SU-DHL-6 (cell line): ENCODE data around the gene ZNF74.

Source experiments
- H2AFZ ChIP-seq: fragments of 200-600 bp; sonication (generic); 2 replicates; pipeline ENCODE4 v1.6.1; 2014; ENCODE audit warnings: low read depth, mild to moderate bottlenecking, moderate library complexity, mixed read lengths, antibody characterized with exemption, low read length; ENCODE audit not compliant: severe bottlenecking
- H3F3A ChIP-seq: fragments of 200-600 bp; shearing (Covaris generic); 2 replicates; pipeline ENCODE4 v1.6.0; 2016; ENCODE audit warnings: antibody characterized with exemption, mild to moderate bottlenecking; ENCODE audit not compliant: insufficient read depth
- H3K27ac ChIP-seq: fragments of 200-600 bp; sonication (generic); 2 replicates; pipeline ENCODE4 v1.5.1; 2016; ENCODE audit warnings: low read depth, mild to moderate bottlenecking, low read length, moderate library complexity, mixed read lengths
- H3K27me3 ChIP-seq: fragments of 200-600 bp; sonication (generic), shearing (Covaris generic); 2 replicates; pipeline ENCODE4 v1.6.0; 2014; ENCODE audit warnings: mild to moderate bottlenecking, low read length
- H3K36me3 ChIP-seq: fragments of 200-600 bp; sonication (generic); 2 replicates; pipeline ENCODE4 v1.6.1; 2014; ENCODE audit warnings: mild to moderate bottlenecking, low read length, mixed read lengths
- H3K4me2 ChIP-seq: fragments of 300-600, 200-600 bp; shearing (Covaris generic), sonication (generic); 2 replicates; pipeline ENCODE4 v1.6.0; 2014; ENCODE audit warnings: low read length, low read depth, mild to moderate bottlenecking; ENCODE audit not compliant: poor library complexity, severe bottlenecking
- H3K4me3 ChIP-seq: fragments of 200-600 bp; sonication (generic); 2 replicates; pipeline ENCODE4 v1.5.1; 2014; ENCODE audit warnings: antibody characterized with exemption, low read length, mild to moderate bottlenecking, mixed read lengths; ENCODE audit not compliant: insufficient read depth, poor library complexity, severe bottlenecking
- H3K79me2 ChIP-seq: fragments of 200-600 bp; sonication (generic); 2 replicates; pipeline ENCODE4 v1.6.1; 2014; ENCODE audit warnings: mild to moderate bottlenecking, low read length, moderate library complexity; ENCODE audit not compliant: insufficient read depth
- H3K9ac ChIP-seq: fragments of 200-600 bp; sonication (generic); 2 replicates; pipeline ENCODE4 v1.7.0; 2014; ENCODE audit warnings: mild to moderate bottlenecking, low read length
- H3K9me2 ChIP-seq: fragments of 200-600 bp; sonication (generic); replicated peaks from 2 replicates; pipeline ENCODE4 v1.6.1; 2014; ENCODE audit warnings: low read length; ENCODE audit not compliant: insufficient read depth
- H3K9me3 ChIP-seq: fragments of 200-600 bp; sonication (generic); 2 replicates; pipeline ENCODE4 v1.6.1; 2014; ENCODE audit warnings: low read length, mixed read lengths; ENCODE audit not compliant: insufficient read depth
- H4K20me1 ChIP-seq: fragments of 200-600 bp; sonication (generic); 2 replicates; pipeline ENCODE4 v1.6.1; 2014; ENCODE audit warnings: low read depth, mild to moderate bottlenecking, antibody characterized with exemption, low read length, moderate library complexity, mixed read lengths
- EZH2phosphoT487 ChIP-seq: fragments of 200-600 bp; sonication (generic), shearing (Covaris generic); conservative IDR thresholded peaks from 2 replicates; pipeline ENCODE4 v1.6.1; 2018; ENCODE audit warnings: mild to moderate bottlenecking, antibody characterized with exemption, low read length, moderate library complexity, mixed read lengths
- TF ChIP-seq, protein P1 (sequence below): fragments of 200-600 bp; sonication (generic); IDR thresholded peaks from one replicate; pipeline ENCODE4 v1.5.1; 2017; ENCODE audit warnings: antibody characterized with exemption, mild to moderate bottlenecking, low read length, moderate library complexity; ENCODE audit not compliant: insufficient read depth, poor library complexity, severe bottlenecking

The ZNF74 gene

DNA sequence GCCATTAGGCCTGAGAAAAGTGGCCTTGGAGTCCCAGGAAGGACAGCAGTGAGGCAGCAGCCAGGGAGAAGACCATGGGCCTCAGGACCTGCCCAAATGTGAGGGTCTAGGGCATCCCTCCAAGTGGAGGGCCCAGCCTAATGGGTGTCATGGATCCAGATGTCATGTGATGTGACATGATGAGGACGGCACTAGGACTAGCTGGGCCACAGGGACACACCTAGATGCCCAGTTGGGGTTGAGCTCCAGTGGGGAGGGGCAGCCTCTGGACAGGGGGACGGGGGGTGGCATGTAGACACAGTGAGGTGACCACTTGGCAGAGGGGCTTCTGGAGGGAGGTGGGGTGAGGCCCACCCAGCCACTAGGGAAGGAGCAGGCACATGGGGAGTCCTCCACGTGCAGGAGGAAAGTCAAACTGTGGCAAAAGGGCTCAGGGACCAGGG, 38.3 kb downstream of the ZNF74 start:
- H3K27ac ChIP-seq = no peak overlapping the region
- H3K36me3 ChIP-seq = no peaks in the 10 kb centered on the region
- no peaks in the 10 kb centered on the region for H3K9me3 ChIP-seq
- no peak overlapping the region for H2AFZ ChIP-seq
- H3F3A ChIP-seq = no peaks in the 10 kb centered on the region
- H3K9ac ChIP-seq = no peak overlapping the region
- no peaks in the 10 kb centered on the region for H3K79me2 ChIP-seq
- H3K4me3 ChIP-seq = no peak overlapping the region
- no peak for TF ChIP-seq EZH2phosphoT487
- TF ChIP-seq, protein P1, sequence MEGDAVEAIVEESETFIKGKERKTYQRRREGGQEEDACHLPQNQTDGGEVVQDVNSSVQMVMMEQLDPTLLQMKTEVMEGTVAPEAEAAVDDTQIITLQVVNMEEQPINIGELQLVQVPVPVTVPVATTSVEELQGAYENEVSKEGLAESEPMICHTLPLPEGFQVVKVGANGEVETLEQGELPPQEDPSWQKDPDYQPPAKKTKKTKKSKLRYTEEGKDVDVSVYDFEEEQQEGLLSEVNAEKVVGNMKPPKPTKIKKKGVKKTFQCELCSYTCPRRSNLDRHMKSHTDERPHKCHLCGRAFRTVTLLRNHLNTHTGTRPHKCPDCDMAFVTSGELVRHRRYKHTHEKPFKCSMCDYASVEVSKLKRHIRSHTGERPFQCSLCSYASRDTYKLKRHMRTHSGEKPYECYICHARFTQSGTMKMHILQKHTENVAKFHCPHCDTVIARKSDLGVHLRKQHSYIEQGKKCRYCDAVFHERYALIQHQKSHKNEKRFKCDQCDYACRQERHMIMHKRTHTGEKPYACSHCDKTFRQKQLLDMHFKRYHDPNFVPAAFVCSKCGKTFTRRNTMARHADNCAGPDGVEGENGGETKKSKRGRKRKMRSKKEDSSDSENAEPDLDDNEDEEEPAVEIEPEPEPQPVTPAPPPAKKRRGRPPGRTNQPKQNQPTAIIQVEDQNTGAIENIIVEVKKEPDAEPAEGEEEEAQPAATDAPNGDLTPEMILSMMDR = no peak
- H3K27me3 ChIP-seq = no peaks in the 10 kb centered on the region
- H4K20me1 ChIP-seq = no peaks in the 10 kb centered on the region
- H3K9me2 ChIP-seq = no peaks in the 10 kb centered on the region
- no peak overlapping the region for H3K4me2 ChIP-seq

DNA sequence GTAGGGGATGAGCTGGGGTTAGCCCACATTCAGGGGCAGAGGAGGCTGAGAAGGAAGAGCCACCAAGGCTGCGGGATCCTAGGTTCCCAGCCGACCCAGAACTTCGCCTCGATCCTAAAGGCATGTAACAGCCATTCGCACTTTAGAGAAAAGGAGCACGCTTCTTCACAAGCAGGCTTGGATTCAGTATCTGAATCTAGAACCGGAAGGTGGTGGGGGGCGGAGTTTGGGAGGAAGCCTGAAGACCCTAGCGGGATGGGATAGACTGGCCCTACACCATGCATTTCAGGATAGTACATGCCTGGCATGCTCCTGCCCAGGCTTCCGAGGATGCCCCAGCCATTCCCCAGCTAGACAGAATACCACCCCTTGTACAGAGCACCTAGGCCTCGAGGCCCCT, 39.2 kb downstream of the ZNF74 start:
- Histone ChIP-seq H3K27ac (no peak overlapping the region), H2AFZ (no peak overlapping the region), H3K9me2 (no peaks in the 10 kb centered on the region), H3K9me3 (no peaks in the 10 kb centered on the region), H3K9ac (no peak overlapping the region), H3K27me3 (no peaks in the 10 kb centered on the region), H3K4me2 (no peak overlapping the region), H3F3A (no peaks in the 10 kb centered on the region), H3K4me3 (no peak overlapping the region), H4K20me1 (no peaks in the 10 kb centered on the region), H3K79me2 (no peaks in the 10 kb centered on the region), H3K36me3 (no peaks in the 10 kb centered on the region)
- TF ChIP-seq, protein P1 = no peak
- no peak for TF ChIP-seq EZH2phosphoT487

DNA sequence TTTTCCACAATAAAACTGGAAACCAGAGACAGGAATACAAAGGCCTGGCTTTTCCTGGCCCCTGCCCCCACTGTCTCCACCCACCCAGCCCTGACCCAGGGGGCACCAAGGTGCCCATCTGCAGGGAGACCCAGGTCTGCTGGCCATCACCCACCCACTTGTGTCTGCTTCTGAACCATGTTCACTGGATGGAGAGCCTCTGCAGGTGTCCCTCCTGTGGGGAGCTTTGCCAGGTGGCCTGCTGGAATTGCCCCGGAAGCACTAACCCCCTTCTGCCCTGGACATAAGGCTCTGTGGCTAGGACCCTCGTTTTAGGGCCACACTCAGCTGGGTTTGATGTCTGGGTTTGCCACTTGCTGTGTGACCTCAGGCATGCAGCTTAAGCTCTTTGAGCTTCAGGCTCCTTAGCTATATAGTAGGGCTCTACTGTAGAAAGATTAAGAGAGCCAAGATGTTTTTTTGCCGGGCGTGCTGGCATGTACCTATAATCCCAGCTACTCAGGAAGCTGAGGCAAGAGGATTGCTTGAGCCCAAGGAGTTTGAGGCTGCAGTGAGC, 39.8 kb downstream of the ZNF74 start:
- no peak overlapping the region for H3K4me3 ChIP-seq
- H3K27me3 ChIP-seq = no peaks in the 10 kb centered on the region
- no peak overlapping the region for H3K9ac ChIP-seq
- H3K79me2 ChIP-seq = no peaks in the 10 kb centered on the region
- H3F3A ChIP-seq = no peaks in the 10 kb centered on the region
- no peak for TF ChIP-seq EZH2phosphoT487
- H3K36me3 ChIP-seq = no peaks in the 10 kb centered on the region
- no peaks in the 10 kb centered on the region for H4K20me1 ChIP-seq
- no peaks in the 10 kb centered on the region for H3K9me3 ChIP-seq
- H3K9me2 ChIP-seq = no peaks in the 10 kb centered on the region
- H3K4me2 ChIP-seq = no peak overlapping the region
- H2AFZ ChIP-seq = no peak overlapping the region
- no peak overlapping the region for H3K27ac ChIP-seq

DNA sequence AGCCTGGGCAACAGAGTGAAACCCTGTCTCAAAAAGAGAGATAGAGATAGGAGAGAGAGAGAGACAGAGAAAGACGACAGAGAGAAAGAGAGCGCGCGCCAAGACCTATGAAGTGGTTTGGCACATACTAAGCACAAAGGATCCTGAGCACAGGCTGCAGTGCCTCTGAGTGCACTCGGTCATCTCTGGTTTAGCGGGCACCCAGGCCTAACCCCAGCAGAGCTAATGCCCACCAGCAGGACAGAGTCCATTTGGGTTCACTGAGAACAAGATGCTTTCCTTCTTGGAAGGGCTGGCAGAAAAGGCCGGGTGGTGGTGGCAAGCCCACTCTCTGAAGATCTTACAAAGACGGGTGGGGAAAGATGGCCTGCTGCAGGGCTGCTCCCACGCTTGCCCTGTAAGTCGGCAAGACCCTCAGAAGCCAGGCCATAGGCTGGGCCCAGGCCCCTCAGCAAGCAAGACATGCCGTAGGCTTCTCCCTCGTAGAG, 40.4 kb downstream of the ZNF74 start:
- no peaks in the 10 kb centered on the region for H3K9me3 ChIP-seq
- H3K27me3 ChIP-seq = no peaks in the 10 kb centered on the region
- H3K4me3 ChIP-seq = no peak overlapping the region
- no peak overlapping the region for H2AFZ ChIP-seq
- H3K27ac ChIP-seq = no peak overlapping the region
- TF ChIP-seq, protein P1 = no peak
- no peak for TF ChIP-seq EZH2phosphoT487
- no peaks in the 10 kb centered on the region for H3K36me3 ChIP-seq
- no peak overlapping the region for H3K4me2 ChIP-seq
- no peak overlapping the region for H3K9ac ChIP-seq
- H3K9me2 ChIP-seq = no peaks in the 10 kb centered on the region
- no peaks in the 10 kb centered on the region for H3F3A ChIP-seq
- H3K79me2 ChIP-seq = no peaks in the 10 kb centered on the region
- H4K20me1 ChIP-seq = no peaks in the 10 kb centered on the region
